HG03064 (cell line): ENCODE data around the gene PAQR9.

ENCODE experiments used
- ATAC-seq: cut with Tn5 transposase; IDR thresholded peaks from one replicate; pipeline ENCODE4 v1.9.1; 2021; ENCODE audit warnings: low read depth; ENCODE audit not compliant: unreplicated experiment

The PAQR9 gene

DNA sequence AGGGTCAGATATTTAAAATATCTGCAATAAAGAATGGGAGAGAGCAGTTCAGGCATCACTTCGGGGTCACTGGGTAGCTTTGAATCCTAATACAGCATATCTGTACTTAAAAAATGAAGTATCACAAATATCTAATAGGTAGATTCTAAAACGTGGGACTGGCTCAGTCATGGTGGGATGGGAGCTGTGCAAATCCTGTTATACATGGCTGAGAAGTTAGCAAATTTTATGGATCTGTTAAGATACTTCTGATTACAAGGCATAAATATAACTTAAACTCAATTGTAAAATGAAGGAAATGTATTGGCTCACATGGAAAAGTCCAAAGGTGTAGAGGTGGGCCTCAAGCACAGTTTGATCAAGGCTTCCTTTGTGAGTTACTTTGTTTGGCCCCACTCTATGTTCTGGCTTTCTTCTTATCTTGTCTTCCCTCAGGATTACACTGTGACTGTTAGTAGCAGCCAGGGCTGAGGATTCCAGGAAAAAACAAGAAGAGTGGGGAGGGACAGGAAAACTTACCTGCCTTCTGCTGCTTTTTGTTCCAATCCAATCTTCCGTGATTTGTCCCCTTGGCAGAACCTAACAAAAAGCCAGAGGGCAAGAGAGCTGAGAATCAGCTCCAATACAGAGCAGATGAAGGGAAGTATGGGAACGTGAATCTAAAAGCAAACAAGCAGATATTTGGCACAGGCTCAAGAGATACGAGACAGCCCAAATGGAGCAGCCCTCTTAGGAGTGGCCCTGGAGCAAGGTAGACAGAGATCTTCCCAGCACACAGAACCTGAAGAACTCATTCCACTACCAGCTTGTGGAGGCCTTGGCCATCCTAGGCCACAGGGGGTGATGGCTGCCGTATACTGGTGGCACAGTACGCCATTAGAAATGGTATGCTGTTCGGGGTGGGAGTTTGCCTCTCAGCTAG, 10.9 kb downstream of the PAQR9 start:
- no peak for ATAC-seq

DNA sequence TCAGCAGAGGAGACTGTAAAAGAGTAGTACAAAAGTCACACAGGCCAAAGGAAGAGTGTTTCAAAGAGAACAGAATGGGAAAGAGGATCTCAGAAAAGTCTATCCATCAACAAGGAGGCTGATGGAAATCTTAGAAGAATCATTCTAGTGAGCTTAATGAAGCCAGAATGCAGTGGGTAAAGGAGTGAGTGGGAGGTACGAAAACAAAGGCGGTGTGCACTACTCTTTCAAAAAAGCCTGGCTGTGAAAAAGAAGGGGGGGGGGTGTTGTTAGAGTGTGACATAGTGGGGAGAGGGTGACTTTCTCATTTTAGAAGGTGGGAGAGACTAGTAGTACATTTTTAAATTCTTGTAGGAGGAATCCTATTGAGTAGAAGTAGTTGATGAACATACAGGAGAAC, 11.7 kb downstream of the PAQR9 start:
- ATAC-seq = no peak

DNA sequence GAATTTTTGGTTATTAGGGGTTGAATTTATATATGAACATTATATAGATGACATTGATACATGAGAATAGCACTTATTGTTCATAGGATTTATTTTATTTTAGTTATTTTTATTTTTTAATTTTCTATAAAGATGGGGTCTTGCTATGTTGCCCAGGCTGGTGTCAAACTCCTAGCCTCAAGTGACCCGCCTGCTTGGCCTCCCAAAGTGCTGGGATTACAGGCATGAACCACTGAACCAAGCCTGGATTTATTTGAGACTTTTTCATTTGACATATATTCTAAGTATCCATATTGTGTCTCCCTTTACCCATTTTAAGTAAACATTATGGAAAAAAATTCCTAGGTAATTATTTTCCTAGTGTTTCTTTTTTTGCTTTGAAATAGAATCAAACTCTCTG, 12.5 kb downstream of the PAQR9 start:
- no peak for ATAC-seq

DNA sequence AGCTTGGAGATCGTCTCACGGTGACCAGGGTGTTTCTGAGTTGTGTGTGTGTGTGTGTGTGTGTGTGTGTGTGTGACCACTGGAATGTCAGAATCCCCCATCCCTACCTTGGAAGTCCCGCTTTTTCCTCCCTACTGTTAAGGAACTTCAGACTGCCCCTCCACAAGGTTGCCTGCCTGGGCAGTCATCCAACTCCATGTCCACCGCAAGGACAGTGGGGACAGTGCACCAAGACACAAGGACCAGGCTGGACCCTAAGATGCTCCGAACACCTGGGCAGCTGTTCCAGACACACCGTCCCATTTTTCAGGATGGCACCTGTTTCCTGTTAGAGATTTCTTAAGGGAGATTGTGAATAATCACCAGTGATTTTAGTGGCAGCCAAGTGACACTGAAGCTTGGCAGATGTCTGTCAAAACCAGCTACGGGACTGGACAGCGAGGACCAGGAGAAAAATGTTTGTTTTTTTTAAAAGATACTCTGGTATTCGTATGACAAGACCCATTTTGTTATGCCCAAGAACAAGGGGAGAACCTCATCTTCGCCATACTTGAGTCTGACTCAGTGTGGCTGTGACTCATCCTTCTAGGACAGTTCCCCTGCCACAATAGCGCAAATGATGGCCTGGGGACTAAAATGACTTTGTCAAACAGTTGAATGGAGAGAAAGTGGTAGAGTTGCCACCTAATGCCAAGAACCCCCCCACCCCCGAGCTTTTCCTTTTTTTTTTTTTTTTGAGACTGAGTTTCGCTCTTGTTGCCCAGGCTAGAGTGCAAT, 15.5 kb downstream of the PAQR9 start:
- no peak for ATAC-seq

DNA sequence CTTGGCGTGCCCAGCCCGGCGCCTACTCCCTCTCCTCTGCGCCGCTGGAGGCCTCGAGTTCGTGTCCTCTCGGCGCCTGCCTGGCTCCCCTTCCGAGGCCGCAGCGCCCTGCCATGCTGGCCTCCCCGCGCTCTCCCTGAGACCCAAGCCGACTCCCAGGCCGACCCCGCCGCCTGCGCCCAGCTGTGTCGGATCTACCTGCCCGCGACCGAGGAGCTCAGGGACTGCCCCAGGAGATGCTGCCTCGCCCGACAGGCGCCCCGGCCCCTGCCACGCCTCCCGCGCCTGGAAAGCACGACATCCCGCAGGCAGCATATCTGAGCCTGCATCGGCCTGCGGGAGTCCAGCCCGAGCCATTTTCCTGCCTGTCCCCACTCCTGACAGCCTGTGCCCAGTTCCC, 16.1 kb downstream of the PAQR9 start:
- no peak for ATAC-seq

DNA sequence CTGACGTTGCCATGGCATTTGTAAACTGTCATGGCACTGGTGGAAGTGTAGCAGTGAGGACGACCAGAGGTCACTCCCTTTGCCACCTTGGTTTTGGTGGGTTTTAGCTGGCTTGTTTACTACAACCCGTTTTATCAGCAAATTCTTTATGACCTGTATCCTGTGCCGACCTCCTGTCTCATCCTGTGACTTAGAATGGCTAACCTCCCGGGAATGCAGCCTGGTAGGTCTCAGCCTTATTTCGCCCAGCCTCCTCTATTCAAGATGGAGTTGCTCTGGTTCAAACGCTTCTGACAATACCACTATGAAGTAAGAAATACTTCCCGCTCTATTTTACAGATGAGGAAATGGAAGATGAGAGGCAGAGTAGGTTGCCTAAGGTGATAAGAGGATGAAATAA, 16.6 kb downstream of the PAQR9 start:
- no peak for ATAC-seq

DNA sequence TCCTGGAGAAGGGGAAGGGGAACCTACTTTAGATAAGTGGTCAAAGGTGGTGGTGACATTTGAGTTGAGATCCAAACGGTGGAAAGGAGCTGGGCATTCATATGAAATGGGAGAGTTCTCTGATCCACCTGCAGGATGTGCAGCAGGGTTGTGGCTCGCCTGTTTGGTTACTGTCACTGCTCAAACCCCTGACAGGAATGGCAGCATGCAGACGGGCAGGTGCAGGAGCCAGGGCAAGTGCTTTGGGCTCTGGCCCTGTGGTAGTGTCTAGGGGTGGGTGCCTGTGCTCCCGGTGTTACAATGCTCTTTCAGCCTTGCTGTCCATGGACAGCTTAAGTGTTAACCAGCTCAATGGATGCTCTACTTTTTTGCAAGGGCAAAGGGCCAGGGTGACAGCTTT, 18.5 kb downstream of the PAQR9 start:
- no peak for ATAC-seq

DNA sequence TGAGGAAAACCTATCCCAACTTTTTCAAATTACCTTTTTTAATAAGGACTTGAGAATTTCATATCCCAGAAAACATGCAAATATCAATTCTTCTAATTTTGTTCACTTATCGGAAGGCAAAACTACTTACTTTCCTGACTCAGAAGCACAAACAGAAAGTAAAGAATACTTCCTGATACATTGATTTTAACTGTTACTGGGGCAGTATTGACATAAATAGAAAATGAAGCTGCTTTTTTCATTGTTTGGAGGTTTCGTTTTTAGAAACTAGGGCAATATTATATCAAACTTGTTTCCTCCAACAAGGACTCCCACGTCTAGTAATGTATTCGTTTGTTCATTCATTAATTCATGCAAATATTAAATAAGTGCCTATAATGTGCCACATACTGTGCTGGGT, 19.1 kb downstream of the PAQR9 start:
- ATAC-seq = no peak

DNA sequence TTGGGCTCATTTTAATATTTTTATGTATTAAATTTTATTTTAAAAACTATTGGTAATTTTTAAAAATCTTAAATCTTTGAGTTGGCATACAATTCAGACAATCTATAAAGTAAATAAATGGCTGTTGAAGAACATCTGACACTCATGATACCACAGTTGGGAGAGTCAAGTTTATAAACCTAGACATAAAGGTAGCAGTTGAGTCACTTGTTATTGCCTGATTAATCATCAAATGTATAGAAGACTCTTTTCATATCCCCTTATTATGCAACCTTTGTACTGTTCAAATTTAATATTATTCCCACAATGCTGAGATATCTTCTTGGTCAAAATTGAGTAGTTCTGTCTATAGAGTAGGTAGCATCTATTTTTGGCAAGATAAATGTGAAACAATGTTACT, 19.6 kb downstream of the PAQR9 start:
- no peak for ATAC-seq

DNA sequence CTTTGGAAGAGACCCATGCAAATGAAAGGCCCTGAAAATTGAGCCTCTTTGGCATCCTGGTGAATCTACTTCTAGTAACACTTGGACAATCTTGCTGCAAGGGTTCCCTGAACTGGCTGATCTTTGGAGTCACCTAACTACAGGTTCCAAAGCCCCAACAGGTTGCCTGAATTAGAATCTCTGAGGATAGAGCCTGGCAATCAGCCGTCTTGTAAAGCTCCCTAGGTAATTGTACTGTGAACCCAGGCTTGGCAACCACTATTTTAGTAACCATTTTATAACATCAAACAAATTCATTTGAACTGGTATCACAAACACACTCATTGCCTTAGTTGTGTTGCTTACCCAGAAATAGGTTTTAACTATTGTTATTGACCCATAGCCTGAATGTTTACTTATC, 20.1 kb downstream of the PAQR9 start:
- no peak for ATAC-seq

DNA sequence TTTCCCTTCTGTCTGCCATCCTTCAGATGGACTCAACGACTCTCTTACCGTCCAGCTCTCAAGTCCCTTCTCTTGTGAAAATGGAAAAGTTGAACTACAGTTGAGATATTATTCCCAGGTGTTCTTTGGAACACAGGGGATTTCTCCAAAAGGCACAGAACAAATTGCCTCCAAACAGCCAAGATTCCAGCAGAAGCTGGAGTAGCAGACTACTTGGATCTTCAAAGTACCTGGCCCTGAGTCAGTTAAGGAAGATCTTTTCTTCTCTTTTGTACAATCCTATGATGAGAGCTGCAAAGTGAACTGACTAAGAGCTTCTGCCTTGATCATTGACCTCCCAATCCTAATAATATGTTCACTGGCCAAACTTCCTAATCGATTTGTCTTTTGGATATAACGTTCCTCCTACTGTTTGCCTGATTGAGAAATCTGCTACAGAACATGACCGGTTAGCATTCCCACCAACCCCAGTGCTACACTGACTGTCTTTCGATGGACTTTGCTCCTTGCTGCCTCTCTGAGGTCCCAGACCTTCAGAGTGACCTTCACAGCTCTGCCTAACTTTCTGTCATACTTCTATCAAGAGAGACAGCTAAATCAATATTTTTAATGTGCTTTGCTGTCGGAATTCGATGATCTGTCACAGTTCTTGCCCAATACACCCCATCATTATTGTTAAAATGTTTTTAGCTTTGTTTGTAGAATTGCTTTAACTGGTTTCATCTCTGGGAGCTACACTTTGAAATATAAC, 21.9 kb downstream of the PAQR9 start:
- ATAC-seq = no peak

DNA sequence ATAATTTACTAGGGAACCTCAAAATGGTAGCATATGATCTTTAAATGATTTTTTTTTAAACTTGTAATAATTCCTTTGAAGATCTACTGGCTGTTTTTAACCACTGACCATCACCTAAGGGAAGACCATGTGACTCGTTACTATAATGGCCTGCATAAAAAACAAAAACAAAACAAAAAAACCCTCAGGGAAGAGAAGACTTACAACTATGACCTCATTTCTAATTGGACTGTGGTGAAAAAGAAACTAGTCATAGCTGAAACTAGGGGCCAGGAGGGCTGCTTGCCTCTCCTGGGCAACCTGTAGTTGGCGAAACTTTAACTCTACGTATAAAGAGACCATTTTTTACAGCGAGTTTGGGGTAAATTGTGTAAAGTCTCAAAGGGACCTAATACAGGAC, 23.0 kb downstream of the PAQR9 start:
- ATAC-seq = no peak

DNA sequence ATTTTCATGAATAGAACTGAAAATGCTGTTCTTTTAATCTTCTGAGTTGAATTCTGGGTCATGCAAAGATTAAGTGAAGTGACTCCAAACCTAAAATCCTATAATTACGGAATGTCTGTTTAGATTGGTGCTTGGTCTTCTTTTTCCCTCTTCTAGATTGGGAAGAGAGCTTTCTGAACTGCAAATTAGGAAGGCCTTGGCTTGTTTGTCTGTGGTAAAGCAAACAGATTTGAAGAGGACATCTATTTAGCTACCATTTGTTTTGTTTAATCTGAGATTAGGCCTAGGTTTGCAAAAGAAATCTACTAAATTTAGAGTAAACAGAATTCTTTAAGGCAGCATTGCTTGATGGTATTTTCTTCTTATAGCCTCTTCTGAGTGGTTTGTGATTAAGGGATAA, 23.5 kb downstream of the PAQR9 start:
- ATAC-seq = no peak

DNA sequence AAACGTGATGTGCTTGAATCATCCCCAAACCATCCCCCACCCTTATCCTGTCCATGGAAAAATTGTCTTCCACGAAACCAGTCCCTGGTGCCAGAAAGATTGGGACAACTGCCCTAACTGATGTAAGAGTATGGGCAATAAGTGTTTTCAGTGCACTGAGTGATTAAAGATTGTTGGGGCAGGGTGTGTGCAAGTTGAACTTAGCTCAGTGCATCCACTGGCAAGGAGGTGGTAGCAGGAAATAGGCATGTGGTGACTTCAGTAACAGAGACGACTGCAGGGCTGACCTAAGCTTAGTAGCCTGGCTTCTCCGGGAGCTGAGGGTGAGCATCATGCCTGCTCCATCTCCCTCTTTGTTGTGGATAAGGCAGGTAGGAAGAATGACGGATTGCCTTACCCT, 27.5 kb downstream of the PAQR9 start:
- ATAC-seq = no peak

DNA sequence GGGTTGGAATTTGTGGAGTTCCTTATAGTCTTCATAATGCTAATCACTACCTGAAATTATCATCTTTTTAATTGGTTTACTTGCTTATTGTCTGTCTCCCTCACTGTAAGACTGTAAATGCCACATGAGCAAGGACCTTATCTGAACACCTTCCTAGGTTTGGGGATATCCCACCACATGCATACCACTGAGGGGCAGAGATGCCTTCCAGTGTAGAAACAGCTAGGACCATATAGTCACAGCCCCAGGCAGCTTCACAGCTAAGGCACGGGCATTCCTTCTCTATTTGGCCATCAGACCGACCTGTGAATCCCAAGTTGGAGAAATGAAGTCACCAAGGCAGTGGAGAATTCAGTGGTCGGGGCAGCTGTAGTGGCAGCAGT, 28.6 kb downstream of the PAQR9 start:
- ATAC-seq = no peak

DNA sequence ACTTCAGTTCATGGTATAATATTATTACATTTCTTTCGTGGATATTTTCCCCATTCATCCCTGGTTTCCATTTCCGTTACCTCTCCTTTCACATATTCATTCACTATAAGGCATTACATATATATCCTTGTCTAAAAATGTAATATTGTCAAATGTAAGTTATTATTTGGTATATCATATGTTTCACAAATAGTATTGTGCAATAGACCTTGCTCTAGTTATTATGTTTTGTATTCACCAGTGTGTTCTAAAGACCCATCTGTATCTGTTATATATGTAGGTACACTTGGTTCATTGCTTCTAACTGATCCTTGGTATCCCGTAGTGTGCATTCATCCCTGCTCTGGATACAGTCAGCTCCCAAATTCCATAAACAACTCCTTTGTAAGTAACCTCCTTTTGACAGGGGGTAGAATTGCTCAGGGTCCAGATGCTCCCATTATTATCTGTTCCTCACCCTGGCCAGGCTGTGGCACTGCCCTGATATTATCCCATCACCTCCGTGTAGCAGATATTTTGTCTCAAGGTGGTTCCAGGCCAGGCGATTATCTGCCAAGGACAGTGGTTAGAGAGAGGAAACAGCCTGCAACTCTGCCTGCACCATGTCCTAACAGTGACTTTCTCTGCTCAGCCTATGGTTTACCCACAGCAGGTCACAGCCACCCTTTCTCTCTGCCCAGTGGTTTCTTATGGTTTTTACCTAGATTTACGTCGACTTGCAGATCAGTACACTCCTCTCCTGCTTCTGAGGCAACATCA, 29.2 kb downstream of the PAQR9 start:
- no peak for ATAC-seq

DNA sequence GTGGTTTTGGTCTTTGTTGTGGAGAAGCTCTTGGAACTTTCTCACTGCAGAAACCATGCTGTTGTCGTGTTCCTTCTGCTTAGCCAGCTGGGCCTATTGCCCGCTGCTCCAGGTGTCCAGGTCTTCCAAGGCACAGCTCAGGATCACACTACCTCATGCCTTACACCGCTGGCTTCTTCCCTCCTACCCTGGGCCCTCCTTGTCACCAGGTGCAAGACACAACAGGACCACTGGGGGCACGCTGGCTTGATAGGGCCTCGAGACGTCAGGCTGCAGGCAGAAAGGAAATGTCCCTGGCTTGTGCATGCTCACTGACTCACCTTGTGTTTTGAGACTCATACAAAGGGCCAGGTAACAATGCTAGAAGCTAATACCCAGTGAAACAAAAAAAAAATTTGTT, 32.3 kb downstream of the PAQR9 start:
- ATAC-seq = peak; percentile 65

DNA sequence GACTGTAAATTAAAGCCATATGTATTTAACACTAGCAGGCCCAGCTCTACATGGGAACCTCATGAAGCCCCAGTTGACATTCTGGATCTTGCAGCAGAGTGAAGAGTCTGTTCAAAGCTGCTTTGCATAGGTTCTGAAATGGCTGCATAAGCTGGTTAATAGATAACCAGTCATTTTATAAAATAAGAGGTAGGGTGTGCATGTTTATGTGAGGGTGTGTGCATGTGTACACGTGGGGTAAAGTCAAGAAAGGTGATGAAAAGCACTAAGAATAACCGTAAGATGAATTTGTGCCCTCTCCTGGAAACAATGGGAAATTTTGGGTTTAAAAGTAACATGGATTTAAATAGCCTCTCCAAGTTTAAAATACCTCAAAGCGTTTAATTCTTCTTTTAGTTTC, 33.0 kb downstream of the PAQR9 start:
- ATAC-seq = no peak

DNA sequence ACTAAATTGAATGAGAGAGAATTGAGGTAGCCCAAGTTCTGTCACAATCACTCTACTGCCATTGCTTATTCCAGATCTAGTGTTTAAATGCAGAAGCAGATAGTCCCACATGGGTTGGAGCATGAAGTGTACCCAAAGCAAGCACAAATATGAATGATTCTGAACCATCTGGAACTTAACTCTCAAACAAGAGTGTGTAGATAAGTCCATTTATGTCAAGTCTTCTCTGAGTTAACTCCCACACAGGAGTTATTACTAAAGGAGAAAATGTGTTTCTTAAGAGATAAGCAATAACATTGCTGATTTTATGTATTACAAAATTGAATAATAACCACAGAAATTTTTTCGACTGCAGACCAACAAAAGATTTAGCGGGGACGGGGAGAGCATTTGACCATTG, 33.6 kb downstream of the PAQR9 start:
- no peak for ATAC-seq

DNA sequence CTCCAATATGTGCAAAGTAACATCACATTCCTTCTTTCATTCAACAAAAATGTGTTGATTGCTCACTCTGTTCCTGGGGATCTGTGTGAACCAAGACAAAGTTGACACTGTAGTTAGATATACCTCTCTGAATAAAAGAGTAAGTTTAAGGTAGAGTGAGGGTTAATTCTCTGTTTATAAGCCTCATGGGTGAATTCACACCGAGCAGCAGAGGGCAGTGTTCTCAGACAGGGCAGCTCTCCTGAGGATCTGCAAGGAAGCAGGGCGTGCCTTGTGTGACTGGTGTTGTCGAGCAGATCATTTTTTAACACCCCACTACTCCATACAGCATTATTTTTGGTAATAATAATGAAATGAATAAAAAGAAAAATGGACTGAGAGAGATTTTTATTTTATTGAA, 34.4 kb downstream of the PAQR9 start:
- no peak for ATAC-seq
